Subcutaneous abdominal adipose tissue (tissue), 5 donors: ENCODE results near the gene PRAMEF15.
"Not testable (repeated sequence)": the region's sequence is repeated elsewhere in the genome, so short reads cannot be mapped to it uniquely, and the experiment has no call there.

Experiments used
- H3K27ac ChIP-seq: one replicate; pipeline ENCODE4 v1.7.0; 2013; ENCODE audit warnings: low read depth, mild to moderate bottlenecking, inconsistent platforms, low read length, moderate library complexity
- H3K27me3 ChIP-seq, 5 donors: one replicate each; pipeline ENCODE4 v1.7.0; 2013; ENCODE audit warnings: low read length in 5 of 5, inconsistent platforms in 1 of 5; ENCODE audit not compliant: control insufficient read depth in 5 of 5, insufficient read depth in 4 of 5
- H3K36me3 ChIP-seq, 5 donors: one replicate each; pipeline ENCODE4 v1.7.0; 2013; ENCODE audit warnings: low read length in 5 of 5; ENCODE audit not compliant: control insufficient read depth in 5 of 5, insufficient read depth in 5 of 5
- H3K4me1 ChIP-seq, 5 donors: one replicate each; pipeline ENCODE4 v1.7.0; 2013; ENCODE audit warnings: low read length in 5 of 5, mild to moderate bottlenecking in 3 of 5, moderate library complexity in 1 of 5; ENCODE audit not compliant: control insufficient read depth in 5 of 5, insufficient read depth in 5 of 5
- H3K4me3 ChIP-seq, 5 donors: one replicate each; pipeline ENCODE4 v1.7.0; 2013; ENCODE audit warnings: low read length in 5 of 5, low read depth in 1 of 5
- H3K9ac ChIP-seq, 5 donors: one replicate each; pipeline ENCODE4 v1.7.0; 2013; ENCODE audit warnings: low read length in 5 of 5, mild to moderate bottlenecking in 4 of 5, moderate library complexity in 3 of 5
- H3K9me3 ChIP-seq, 5 donors: one replicate each; pipeline ENCODE4 v1.7.0; 2013; ENCODE audit warnings: low read length in 5 of 5; ENCODE audit not compliant: control insufficient read depth in 5 of 5
- donor health status: healthy.
- donor health status: healthy.
- donor health status: healthy.
- donor health status: healthy.
- donor health status: healthy.

Gene PRAMEF15

DNA sequence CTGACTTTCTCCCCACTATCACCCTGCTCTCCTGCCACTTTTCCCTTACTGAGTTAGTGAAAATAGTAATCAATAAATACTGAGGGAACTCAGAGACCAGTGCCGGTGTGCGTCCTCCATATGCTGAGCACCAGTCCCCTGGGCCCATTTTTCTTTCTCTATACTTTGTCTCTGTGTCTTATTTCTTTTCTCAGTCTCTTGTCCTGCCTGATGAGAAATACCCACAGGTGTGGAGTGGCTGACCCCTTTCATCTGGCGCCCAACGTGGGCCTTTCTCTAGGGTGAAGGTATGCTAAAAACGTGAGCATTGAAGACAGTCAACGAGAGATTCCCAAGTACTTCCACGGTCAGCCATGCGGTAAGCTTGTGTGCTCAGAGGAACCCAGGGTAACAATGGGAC is 38.1 kb downstream of the PRAMEF15 start:
- not testable (repeated sequence) for H3K4me3 ChIP-seq, H3K36me3 ChIP-seq, H3K27ac ChIP-seq, H3K27me3 ChIP-seq, H3K9me3 ChIP-seq, H3K4me1 ChIP-seq, H3K9ac ChIP-seq

DNA sequence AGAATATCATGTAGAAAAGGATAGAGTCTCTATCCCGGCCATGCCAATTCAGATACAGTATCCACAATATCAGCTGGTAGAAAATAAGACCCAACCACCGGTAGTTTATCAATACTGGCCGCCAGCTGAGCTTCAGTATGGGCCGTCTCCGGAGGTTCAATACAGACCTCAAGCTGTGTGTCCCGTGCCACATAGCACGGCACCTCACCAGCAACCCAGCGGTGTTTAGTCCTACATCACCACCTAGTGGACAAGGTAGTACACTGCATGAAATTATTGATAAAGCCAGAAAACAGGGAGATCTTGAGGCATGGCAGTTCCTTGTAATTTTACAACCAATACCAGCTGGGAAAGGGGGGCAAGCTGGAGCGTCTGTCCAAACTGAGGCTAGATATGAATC is 39.1 kb downstream of the PRAMEF15 start:
- H3K4me1 ChIP-seq, H3K4me3 ChIP-seq, H3K27me3 ChIP-seq, H3K36me3 ChIP-seq, H3K9me3 ChIP-seq, H3K9ac ChIP-seq, H3K27ac ChIP-seq: not testable (repeated sequence)

DNA sequence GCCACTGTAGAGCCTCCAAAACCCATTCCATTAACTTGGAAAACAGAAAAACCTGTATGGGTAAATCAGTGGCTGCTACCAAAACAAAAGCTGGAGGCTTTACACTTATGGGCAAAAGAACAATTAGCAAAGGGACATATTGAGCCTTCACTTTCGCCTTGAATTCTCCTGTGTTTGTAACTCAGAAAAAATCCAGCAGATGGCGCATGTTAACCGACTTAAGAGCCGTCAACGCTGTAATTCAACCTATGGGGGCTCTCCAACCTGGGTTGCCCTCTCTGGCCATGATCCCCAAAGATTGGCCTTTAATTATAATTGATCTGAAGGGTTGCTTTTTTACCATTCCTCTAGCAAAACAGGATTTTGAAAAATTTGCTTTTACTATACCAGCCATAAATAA is 41.4 kb downstream of the PRAMEF15 start:
- H3K27me3 ChIP-seq, H3K36me3 ChIP-seq, H3K27ac ChIP-seq, H3K4me1 ChIP-seq, H3K9me3 ChIP-seq, H3K9ac ChIP-seq, H3K4me3 ChIP-seq: not testable (repeated sequence)

DNA sequence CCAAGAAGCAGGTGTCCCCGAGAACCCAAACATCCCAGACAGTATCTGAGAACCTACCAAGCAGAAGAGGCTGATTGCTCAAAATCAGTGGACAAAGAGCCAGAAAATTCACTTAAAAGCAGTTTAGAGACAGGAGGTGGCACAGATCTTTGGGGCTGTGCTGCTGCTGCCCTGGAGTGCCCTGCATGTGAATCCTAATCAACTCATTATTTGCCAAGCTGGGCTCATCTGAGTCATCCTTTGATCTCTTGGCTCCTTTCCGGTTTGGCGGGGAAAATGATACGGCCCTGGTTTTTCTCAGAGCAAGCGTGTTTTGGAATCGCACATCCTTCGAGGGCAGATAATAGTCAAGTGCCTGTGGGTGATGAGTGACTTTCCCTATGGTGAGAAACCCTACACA is 47.0 kb downstream of the PRAMEF15 start:
- not testable (repeated sequence) for H3K36me3 ChIP-seq, H3K27ac ChIP-seq, H3K27me3 ChIP-seq, H3K9ac ChIP-seq, H3K9me3 ChIP-seq, H3K4me1 ChIP-seq, H3K4me3 ChIP-seq

DNA sequence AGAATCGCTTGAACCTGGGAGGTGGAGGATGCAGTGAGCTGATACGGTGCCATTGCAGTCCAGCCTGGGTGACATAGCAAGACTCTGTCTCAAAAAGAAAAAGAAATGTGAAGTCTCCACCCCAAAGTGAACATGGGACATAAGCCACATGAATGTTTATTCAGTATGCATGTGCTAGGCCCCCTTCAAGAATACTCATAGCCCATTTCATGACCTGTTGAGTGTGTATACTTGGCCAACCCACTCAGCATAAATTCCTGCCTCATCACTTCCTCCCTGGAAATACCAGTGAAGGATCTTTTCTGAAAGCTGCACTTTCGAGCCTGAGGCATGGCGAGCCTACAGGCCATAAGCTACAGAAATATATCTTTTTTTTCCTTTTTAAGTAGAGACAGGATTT is 49.5 kb downstream of the PRAMEF15 start:
- H3K4me3 ChIP-seq, H3K36me3 ChIP-seq: not testable (repeated sequence)

DNA sequence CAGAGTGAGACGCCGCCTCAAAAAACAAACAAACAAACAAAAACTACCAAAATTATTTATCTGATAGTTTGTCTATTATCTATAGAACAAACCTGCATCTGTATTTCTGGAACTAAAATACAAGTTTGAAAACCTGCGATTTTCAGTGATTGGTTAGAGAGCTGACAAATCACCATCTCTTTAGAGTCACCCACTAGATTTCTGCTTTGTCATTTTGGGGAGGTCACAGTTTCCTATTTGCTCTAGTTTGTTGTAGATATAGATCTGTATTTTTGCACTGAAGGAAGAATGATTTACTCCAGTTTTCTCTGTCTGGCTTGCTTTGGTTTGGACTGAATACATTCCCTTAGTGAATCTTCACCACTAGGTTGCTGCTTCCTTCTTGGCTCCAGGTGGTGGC is 51.2 kb downstream of the PRAMEF15 start:
- not testable (repeated sequence) for H3K9me3 ChIP-seq, H3K27me3 ChIP-seq, H3K9ac ChIP-seq, H3K36me3 ChIP-seq, H3K4me3 ChIP-seq, H3K27ac ChIP-seq, H3K4me1 ChIP-seq

More for the DNA sequence above, 49.5 kb downstream of the PRAMEF15 start:
- not testable (repeated sequence) for H3K27me3 ChIP-seq, H3K27ac ChIP-seq, H3K9ac ChIP-seq, H3K9me3 ChIP-seq, H3K4me1 ChIP-seq

DNA sequence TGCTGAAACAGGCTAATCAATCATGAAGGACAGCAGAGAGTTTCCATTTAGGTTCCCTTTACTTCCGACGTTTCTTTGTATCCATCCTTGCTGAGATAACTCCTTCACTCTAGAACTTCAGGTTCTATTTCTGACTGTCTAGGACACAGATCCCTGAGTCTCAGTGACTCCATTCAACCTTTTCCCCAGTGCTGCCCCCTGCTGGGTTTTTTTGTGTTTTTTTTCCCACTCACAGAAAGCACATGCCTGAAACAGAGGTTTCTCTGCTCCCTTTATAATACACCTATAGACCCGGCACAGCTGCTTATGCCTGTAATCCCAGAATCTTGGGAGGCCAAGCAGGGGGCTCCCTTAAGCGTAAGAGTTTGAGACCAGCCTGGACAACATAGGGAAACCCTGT is 53.2 kb downstream of the PRAMEF15 start:
- H3K27me3 ChIP-seq, H3K36me3 ChIP-seq, H3K4me3 ChIP-seq, H3K27ac ChIP-seq, H3K4me1 ChIP-seq, H3K9me3 ChIP-seq, H3K9ac ChIP-seq: not testable (repeated sequence)
